Karpas-422 (cell line): ENCODE results near the gene AQP2. TPM values are rescaled to one million over a fixed set of nuclear protein-coding genes. Genes with fewer than 3 reads are reported as not detected.

Source experiments
- DNase-seq: peaks from one replicate; pipeline ENCODE4 v3.0.0-alpha.2; 2015
- H2AFZ ChIP-seq: fragments of 200-600 bp; sonication (generic); 2 replicates; pipeline ENCODE4 v1.6.1; 2014; ENCODE audit warnings: antibody characterized with exemption, low read length, mixed read lengths
- H3K27ac ChIP-seq: fragments of 200-600 bp; sonication (generic); 2 replicates; pipeline ENCODE4 v1.5.1; 2014; ENCODE audit warnings: mild to moderate bottlenecking, low read length, moderate library complexity
- H3K27me3 ChIP-seq: fragments of 200-600 bp; sonication (generic); 2 replicates; pipeline ENCODE4 v1.6.1; 2014; ENCODE audit warnings: low read length, mixed read lengths
- H3K36me3 ChIP-seq: fragments of 200-600 bp; sonication (generic); 2 replicates; pipeline ENCODE4 v1.6.1; 2014; ENCODE audit warnings: low read length, mixed read lengths; ENCODE audit not compliant: insufficient read depth
- H3K4me1 ChIP-seq: fragments of 200-600 bp; sonication (generic); 2 replicates; pipeline ENCODE4 v1.6.1; 2014; ENCODE audit warnings: mild to moderate bottlenecking, low read length, mixed read lengths
- H3K4me2 ChIP-seq: fragments of 200-600 bp; sonication (generic); 2 replicates; pipeline ENCODE4 v1.6.1; 2014; ENCODE audit warnings: low read length, low read depth, mild to moderate bottlenecking; ENCODE audit not compliant: poor library complexity, severe bottlenecking
- H3K4me3 ChIP-seq: fragments of 200-600 bp; sonication (generic); 2 replicates; pipeline ENCODE4 v1.5.1; 2014; ENCODE audit warnings: mild to moderate bottlenecking, antibody characterized with exemption, low read length, mixed read lengths
- H3K79me2 ChIP-seq: fragments of 200-600 bp; sonication (generic); 2 replicates; pipeline ENCODE4 v1.6.1; 2014; ENCODE audit warnings: mild to moderate bottlenecking, low read length, mixed read lengths
- H3K9ac ChIP-seq: fragments of 200-600 bp; sonication (generic); 2 replicates; pipeline ENCODE4 v1.6.0; 2014; ENCODE audit warnings: low read length
- H3K9me2 ChIP-seq: fragments of 200-600 bp; sonication (generic), shearing (Covaris generic); replicated peaks from 2 replicates; pipeline ENCODE4 v1.6.0; 2014; ENCODE audit warnings: mild to moderate bottlenecking, low read length, moderate library complexity; ENCODE audit not compliant: insufficient read depth
- H3K9me3 ChIP-seq: fragments of 300-700, 200-600 bp; sonication (generic); 2 replicates; pipeline ENCODE4 v1.6.1; 2014; ENCODE audit warnings: low read length, mixed read lengths
- H4K20me1 ChIP-seq: fragments of 200-600 bp; sonication (generic); 2 replicates; pipeline ENCODE4 v1.6.1; 2014; ENCODE audit warnings: mild to moderate bottlenecking, antibody characterized with exemption, low read length, low read depth; ENCODE audit not compliant: insufficient read depth
- total RNA-seq: library from RNA; depleted of rRNA; stranded (reverse); fragments of >200 nt; shearing (Covaris generic); gene quantifications from 2 replicates; pipeline ENCODE4 v1.2.3, GENCODE V29; 2014; ENCODE audit warnings: low replicate concordance

The AQP2 gene
- total RNA-seq, 1 experiment from 2014 or later: 0.63 TPM

DNA sequence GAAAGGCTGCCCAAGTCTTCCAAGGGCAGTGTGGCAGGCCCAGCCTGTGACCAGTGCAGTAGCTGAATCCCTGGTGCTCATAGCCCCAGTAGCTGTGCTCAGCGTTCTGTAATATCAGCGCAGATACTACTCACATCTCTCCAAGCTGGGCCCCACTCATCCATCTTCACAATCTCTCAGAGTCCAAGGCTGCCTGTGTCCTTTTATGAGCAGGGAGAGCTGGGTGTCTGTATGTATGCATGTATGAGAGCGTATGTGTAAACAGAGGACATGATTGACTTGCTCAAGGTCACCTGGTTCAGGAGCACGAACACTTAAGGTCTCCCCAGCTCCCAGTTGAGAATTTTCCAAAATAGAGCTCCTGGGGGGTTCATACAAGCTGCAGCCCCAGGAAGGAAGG lies 27.6 kb downstream of the AQP2 start:
- H3K79me2 ChIP-seq: no peaks in the 10 kb centered on the region

DNA sequence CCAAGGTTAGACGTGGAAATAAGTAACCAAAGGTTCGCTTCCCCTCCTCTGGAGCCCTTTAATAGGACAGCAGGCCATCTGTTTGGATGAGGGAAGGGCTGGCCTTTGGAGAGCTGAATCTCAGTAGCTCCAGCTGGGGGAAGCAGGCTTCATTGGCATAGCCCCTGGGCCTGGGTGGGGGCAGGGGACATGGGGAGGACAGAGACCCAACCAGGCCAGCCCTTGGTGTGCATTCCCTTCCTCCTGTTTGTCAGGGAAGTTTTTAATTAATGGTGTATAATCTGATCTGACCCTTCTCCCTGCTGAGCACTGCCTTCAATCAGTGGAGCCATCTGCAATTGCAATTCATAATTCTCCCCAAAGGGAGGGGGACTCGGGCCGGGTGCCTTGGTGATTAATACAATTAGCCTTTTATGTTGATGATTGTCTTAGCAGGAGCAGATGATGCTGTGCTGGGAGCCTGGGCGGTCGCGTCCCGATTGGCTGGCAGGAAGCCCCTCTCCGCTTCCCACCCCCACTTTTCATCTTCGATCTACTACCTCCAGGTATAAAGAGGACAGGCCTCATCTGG lies 28.6 kb downstream of the AQP2 start:
- no peaks in the 10 kb centered on the region for H3K27me3 ChIP-seq

More for the DNA sequence above, 27.6 kb downstream of the AQP2 start:
- no peaks in the 10 kb centered on the region for H3K9me3 ChIP-seq
- no peak overlapping the region for H2AFZ ChIP-seq
- H3K9me2 ChIP-seq: no peaks in the 10 kb centered on the region
- H3K27me3 ChIP-seq: no peaks in the 10 kb centered on the region
- H3K36me3 ChIP-seq: no peaks in the 10 kb centered on the region
- no peak overlapping the region for H3K9ac ChIP-seq
- H3K27ac ChIP-seq: no peak overlapping the region
- H3K4me2 ChIP-seq: no peak overlapping the region
- no peak for DNase-seq
- no peaks in the 10 kb centered on the region for H4K20me1 ChIP-seq
- H3K4me1 ChIP-seq: no peaks in the 10 kb centered on the region
- no peak overlapping the region for H3K4me3 ChIP-seq

GRCh38 chr12:49979791-49980190 lies 29.3 kb downstream of the AQP2 start:
- DNase-seq: no peak
- Histone ChIP-seq H3K9ac (no peak overlapping the region), H3K4me1 (no peaks in the 10 kb centered on the region), H3K4me3 (no peak overlapping the region), H3K79me2 (no peaks in the 10 kb centered on the region), H3K27me3 (no peaks in the 10 kb centered on the region), H3K9me2 (no peaks in the 10 kb centered on the region), H3K4me2 (no peak overlapping the region), H3K36me3 (no peaks in the 10 kb centered on the region), H4K20me1 (no peaks in the 10 kb centered on the region), H3K9me3 (no peaks in the 10 kb centered on the region), H2AFZ (no peak overlapping the region), H3K27ac (no peak overlapping the region)

More for the DNA sequence above, 28.6 kb downstream of the AQP2 start:
- Histone ChIP-seq H2AFZ (no peak overlapping the region), H3K9me3 (no peaks in the 10 kb centered on the region), H3K4me3 (no peak overlapping the region), H3K27ac (no peak overlapping the region), H3K9ac (no peak overlapping the region), H3K9me2 (no peaks in the 10 kb centered on the region), H3K79me2 (no peaks in the 10 kb centered on the region), H3K4me2 (no peak overlapping the region), H3K4me1 (no peaks in the 10 kb centered on the region), H3K36me3 (no peaks in the 10 kb centered on the region), H4K20me1 (no peaks in the 10 kb centered on the region)
- DNase-seq: no peak

DNA sequence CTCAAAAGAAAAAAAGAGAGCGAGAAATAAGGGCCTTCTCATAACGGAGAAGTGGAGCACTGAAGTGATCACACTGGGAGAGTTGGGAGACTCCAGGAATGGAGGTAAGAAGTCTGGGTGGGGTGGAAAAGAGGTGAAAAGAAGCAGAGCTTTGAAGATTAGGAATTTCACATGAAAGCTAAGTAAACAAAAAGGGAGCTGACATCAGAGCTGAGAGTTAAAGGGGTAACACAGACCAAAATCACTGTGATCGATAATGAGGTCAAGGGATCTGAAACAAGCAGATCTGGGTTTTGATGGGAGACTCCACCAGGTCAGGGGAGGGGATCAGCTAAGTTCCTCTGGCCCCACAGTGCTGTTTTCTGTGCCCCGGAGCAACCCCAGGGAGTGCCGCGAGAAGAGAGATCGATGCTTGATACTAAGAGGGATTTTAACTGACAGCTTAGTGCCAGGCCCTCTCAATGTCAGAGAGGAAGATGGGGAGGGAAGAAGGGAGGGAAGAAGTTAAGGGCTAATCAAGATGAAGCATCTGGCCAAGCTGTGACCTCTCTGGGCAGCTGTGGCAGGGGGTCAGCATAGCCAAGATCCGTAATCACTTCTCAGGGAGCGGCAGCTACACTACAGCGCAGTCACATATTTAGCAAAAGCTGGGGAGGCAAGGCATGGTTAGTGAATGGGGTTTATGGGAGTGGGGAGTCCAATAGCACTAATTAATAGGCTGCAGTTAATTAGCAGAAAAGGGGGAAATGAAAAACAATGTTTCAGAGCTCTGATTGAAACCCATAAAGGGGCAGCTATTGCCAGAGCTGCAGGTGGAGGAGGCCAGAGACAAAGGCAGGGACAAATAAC lies 30.2 kb downstream of the AQP2 start:
- H3K79me2 ChIP-seq: no peaks in the 10 kb centered on the region
- DNase-seq: no peak
- no peak overlapping the region for H2AFZ ChIP-seq
- no peak overlapping the region for H3K4me3 ChIP-seq
- no peaks in the 10 kb centered on the region for H3K9me2 ChIP-seq
- H4K20me1 ChIP-seq: no peaks in the 10 kb centered on the region
- H3K27me3 ChIP-seq: no peaks in the 10 kb centered on the region
- H3K4me2 ChIP-seq: no peak overlapping the region
- H3K9me3 ChIP-seq: no peaks in the 10 kb centered on the region
- no peak overlapping the region for H3K9ac ChIP-seq
- no peaks in the 10 kb centered on the region for H3K36me3 ChIP-seq
- no peak overlapping the region for H3K27ac ChIP-seq
- no peaks in the 10 kb centered on the region for H3K4me1 ChIP-seq

DNA sequence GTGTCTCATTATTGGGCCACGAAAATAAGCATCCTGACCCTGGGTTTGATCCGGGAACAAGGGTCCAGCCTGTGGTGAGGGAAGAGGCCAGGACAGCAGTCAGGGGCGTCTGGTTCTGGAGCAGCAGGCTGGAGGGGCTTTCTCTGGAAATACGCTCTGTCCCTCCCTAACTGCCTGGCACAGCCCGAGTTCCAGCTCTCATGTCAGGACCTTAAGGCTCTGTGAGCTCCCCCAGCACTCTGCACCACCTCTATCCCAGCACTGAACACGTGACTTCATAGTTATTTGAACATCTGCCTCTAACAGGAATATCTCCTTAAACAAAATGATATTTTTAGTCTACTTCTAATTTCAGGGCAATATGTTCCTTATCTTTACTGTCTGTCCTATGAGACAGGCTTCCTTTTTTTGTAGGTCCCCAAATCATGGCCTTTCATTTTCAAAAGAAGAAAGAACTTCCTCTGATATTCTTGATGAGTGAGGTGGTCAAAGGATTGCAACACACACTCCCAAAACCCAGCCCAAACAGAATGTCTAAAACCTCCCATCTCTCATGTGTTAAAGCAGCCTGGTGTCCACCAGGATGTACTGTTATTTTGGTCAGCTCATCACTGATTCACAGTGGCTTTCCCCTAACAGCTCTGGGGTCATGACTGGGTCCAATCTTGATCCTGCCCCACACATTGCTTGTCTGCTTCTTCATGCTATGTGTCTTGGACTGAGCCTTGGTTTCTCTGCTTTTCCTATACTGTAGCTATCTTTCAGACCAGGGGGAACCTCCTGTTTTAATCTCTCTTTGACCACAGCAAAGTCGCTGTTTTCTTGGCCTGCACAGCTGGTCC lies 31.9 kb downstream of the AQP2 start:
- no peak overlapping the region for H2AFZ ChIP-seq
- H3K4me2 ChIP-seq: no peak overlapping the region
- no peaks in the 10 kb centered on the region for H3K27me3 ChIP-seq
- H3K9me2 ChIP-seq: no peaks in the 10 kb centered on the region
- no peaks in the 10 kb centered on the region for H3K79me2 ChIP-seq
- no peaks in the 10 kb centered on the region for H4K20me1 ChIP-seq
- no peak for DNase-seq
- peaks cover 4% of the 10 kb centered on the region; the same call in 1 of the 2 replicates for H3K36me3 ChIP-seq
- no peaks in the 10 kb centered on the region for H3K9me3 ChIP-seq
- no peak overlapping the region for H3K27ac ChIP-seq
- no peaks in the 10 kb centered on the region for H3K4me1 ChIP-seq
- H3K4me3 ChIP-seq: no peak overlapping the region
- H3K9ac ChIP-seq: no peak overlapping the region

GRCh38 chr12:49983892-49984291 lies 33.4 kb downstream of the AQP2 start:
- Histone ChIP-seq H2AFZ (no peak overlapping the region), H3K27me3 (no peaks in the 10 kb centered on the region), H3K9ac (no peak overlapping the region), H3K27ac (no peak overlapping the region), H3K4me2 (no peak overlapping the region), H3K9me2 (no peaks in the 10 kb centered on the region), H4K20me1 (no peaks in the 10 kb centered on the region), H3K4me3 (no peak overlapping the region), H3K79me2 (no peaks in the 10 kb centered on the region), H3K9me3 (no peaks in the 10 kb centered on the region), H3K4me1 (no peaks in the 10 kb centered on the region), H3K36me3 (peaks cover 4% of the 10 kb centered on the region; the same call in 1 of the 2 replicates)
- DNase-seq: no peak

DNA sequence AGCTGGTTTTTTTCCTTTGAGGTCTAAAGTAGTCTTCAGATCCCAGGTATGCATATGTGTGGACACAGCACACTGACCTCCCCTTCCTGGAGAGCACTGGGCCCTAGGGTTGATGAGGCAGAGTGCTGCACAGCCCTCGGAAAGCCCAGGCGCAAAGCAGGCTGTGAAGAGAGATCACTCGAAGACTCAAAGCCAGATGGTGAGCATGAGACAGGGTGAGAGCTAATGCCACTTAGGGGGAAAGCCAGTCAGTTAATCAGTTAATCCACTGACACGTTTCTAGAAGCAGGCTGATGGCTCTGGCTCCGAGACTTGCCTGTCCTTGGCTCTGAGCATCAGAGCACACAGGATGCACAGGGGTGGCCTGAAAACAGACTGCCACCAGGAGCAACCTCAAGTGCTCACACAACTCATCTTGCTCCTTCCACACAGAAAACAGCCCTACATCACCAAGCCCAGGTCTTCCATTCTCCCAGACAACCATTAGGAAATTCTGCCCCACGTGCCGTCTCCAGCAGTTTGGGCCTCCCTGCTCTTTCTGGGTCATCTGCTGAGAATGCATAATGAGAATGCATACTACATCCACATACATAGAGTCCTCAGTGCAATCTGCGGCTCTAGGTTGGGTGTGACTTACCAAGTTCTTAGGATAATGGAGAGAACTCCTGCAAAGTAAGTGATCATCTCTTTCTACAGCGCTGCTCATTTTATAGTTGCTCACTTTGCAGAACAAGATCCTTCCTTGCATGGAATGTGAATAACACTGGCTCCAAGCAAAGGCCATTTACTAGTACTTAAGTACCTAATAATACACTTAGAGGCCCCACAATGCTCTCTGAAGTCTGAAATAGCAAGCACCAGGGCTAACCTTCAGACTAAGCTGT lies 34.2 kb downstream of the AQP2 start:
- no peaks in the 10 kb centered on the region for H3K9me3 ChIP-seq
- H3K9ac ChIP-seq: no peak overlapping the region
- H4K20me1 ChIP-seq: no peaks in the 10 kb centered on the region
- no peaks in the 10 kb centered on the region for H3K79me2 ChIP-seq
- H3K27ac ChIP-seq: no peak overlapping the region
- peaks cover 10% of the 10 kb centered on the region for H3K36me3 ChIP-seq
- no peak for DNase-seq
- no peaks in the 10 kb centered on the region for H3K27me3 ChIP-seq
- no peaks in the 10 kb centered on the region for H3K4me1 ChIP-seq
- H3K4me3 ChIP-seq: no peak overlapping the region
- H2AFZ ChIP-seq: no peak overlapping the region
- H3K4me2 ChIP-seq: no peak overlapping the region
- H3K9me2 ChIP-seq: no peaks in the 10 kb centered on the region
